ENCODE measurements around the gene FNDC3A. TPM values are rescaled to one million over a fixed set of nuclear protein-coding genes. Genes with fewer than 3 reads are reported as not detected.
"Not testable (repeated sequence)": the region's sequence is repeated elsewhere in the genome, so short reads cannot be mapped to it uniquely, and the experiment has no call there.

Gene FNDC3A
- total RNA-seq, 1 donor: 50.7 TPM

GRCh38 chr13:49140910-49141611 is 165.3 kb downstream of the FNDC3A start:
- no peak overlapping the region for H3K27ac ChIP-seq (ENCODE audit: low read depth, low read length)
- H3K27me3 ChIP-seq (ENCODE audit: insufficient read depth, low read length): no peaks in the 10 kb centered on the region
- no peaks in the 10 kb centered on the region for H3K4me1 ChIP-seq (ENCODE audit: insufficient read depth, low read length)
- DNase-seq (ENCODE audit: insufficient read length, low spot score, missing footprints): peak; percentile 8
- no peak overlapping the region for H3K4me3 ChIP-seq (ENCODE audit: insufficient read depth, low read length)
- H4K20me1 ChIP-seq (ENCODE audit: insufficient read depth, low read length): no peaks in the 10 kb centered on the region
- no peaks in the 10 kb centered on the region for H3K9me3 ChIP-seq (ENCODE audit: low read depth, low read length)
- TF ChIP-seq CTCF (IDR thresholded peaks at IDR 0.05; ENCODE audit: extremely low read depth, low read depth, low read length): no peak
- no peak overlapping the region for H3K4me2 ChIP-seq (ENCODE audit: insufficient read depth, low read length)
- H3K36me3 ChIP-seq (ENCODE audit: insufficient read depth, low read length): peaks cover 58% of the 10 kb centered on the region
- no peak overlapping the region for H2AFZ ChIP-seq (ENCODE audit: low read length)
- H3K79me2 ChIP-seq (ENCODE audit: insufficient read depth, low read length): peaks cover 6% of the 10 kb centered on the region

- peak overlapping the region; percentile 65 for H3K4me2 ChIP-seq (ENCODE audit: insufficient read depth, low read length)
- H3K79me2 ChIP-seq (ENCODE audit: insufficient read depth, low read length): peaks cover 39% of the 10 kb centered on the region
- H2AFZ ChIP-seq (ENCODE audit: low read length): peak overlapping the region; percentile 1
- H3K36me3 ChIP-seq (ENCODE audit: insufficient read depth, low read length): peaks cover 44% of the 10 kb centered on the region
- peaks cover 4% of the 10 kb centered on the region for H4K20me1 ChIP-seq (ENCODE audit: insufficient read depth, low read length)
- H3K4me3 ChIP-seq (ENCODE audit: insufficient read depth, low read length): peak overlapping the region; percentile 48
- peaks cover 3% of the 10 kb centered on the region for H3K9me3 ChIP-seq (ENCODE audit: low read depth, low read length)
- no peaks in the 10 kb centered on the region for H3K4me1 ChIP-seq (ENCODE audit: insufficient read depth, low read length)
- DNase-seq (ENCODE audit: insufficient read length, low spot score, missing footprints): peak; percentile 39
- TF ChIP-seq CTCF (IDR thresholded peaks at IDR 0.05; ENCODE audit: extremely low read depth, low read depth, low read length): no peak
- no peaks in the 10 kb centered on the region for H3K27me3 ChIP-seq (ENCODE audit: insufficient read depth, low read length)
- H3K27ac ChIP-seq (ENCODE audit: low read depth, low read length): peak overlapping the region; percentile 64
Observed at GRCh38 chr13:49146950-49147355, 171.2 kb downstream of the FNDC3A start.

GRCh38 chr13:49148405-49148804 is 172.7 kb downstream of the FNDC3A start:
- peaks cover 3% of the 10 kb centered on the region for H3K9me3 ChIP-seq (ENCODE audit: low read depth, low read length)
- peaks cover 41% of the 10 kb centered on the region for H3K79me2 ChIP-seq (ENCODE audit: insufficient read depth, low read length)
- H3K4me3 ChIP-seq (ENCODE audit: insufficient read depth, low read length): no peak overlapping the region
- DNase-seq (ENCODE audit: insufficient read length, low spot score, missing footprints): no peak
- H3K4me1 ChIP-seq (ENCODE audit: insufficient read depth, low read length): no peaks in the 10 kb centered on the region
- TF ChIP-seq CTCF (IDR thresholded peaks at IDR 0.05; ENCODE audit: extremely low read depth, low read depth, low read length): no peak
- H3K27me3 ChIP-seq (ENCODE audit: insufficient read depth, low read length): no peaks in the 10 kb centered on the region
- H3K36me3 ChIP-seq (ENCODE audit: insufficient read depth, low read length): peaks cover 37% of the 10 kb centered on the region
- H2AFZ ChIP-seq (ENCODE audit: low read length): no peak overlapping the region
- H4K20me1 ChIP-seq (ENCODE audit: insufficient read depth, low read length): peaks cover 4% of the 10 kb centered on the region
- no peak overlapping the region for H3K27ac ChIP-seq (ENCODE audit: low read depth, low read length)
- H3K4me2 ChIP-seq (ENCODE audit: insufficient read depth, low read length): no peak overlapping the region

GRCh38 chr13:49157955-49158584 is 182.4 kb downstream of the FNDC3A start:
- not testable (repeated sequence) for H2AFZ ChIP-seq (ENCODE audit: low read length); H3K4me1 ChIP-seq (ENCODE audit: insufficient read depth, low read length); H3K4me2 ChIP-seq (ENCODE audit: insufficient read depth, low read length); H3K27me3 ChIP-seq (ENCODE audit: insufficient read depth, low read length); H3K9me3 ChIP-seq (ENCODE audit: low read depth, low read length); H4K20me1 ChIP-seq (ENCODE audit: insufficient read depth, low read length); H3K36me3 ChIP-seq (ENCODE audit: insufficient read depth, low read length); H3K4me3 ChIP-seq (ENCODE audit: insufficient read depth, low read length); DNase-seq (ENCODE audit: insufficient read length, low spot score, missing footprints); H3K79me2 ChIP-seq (ENCODE audit: insufficient read depth, low read length); H3K27ac ChIP-seq (ENCODE audit: low read depth, low read length)

GRCh38 chr13:49163162-49163561 is 187.4 kb downstream of the FNDC3A start:
- peaks cover 35% of the 10 kb centered on the region for H3K79me2 ChIP-seq (ENCODE audit: insufficient read depth, low read length)

More at GRCh38 chr13:49163162-49163561, 187.4 kb downstream of the FNDC3A start:
- not testable (repeated sequence) for H3K9me3 ChIP-seq (ENCODE audit: low read depth, low read length); DNase-seq (ENCODE audit: insufficient read length, low spot score, missing footprints); H3K27me3 ChIP-seq (ENCODE audit: insufficient read depth, low read length); H3K4me3 ChIP-seq (ENCODE audit: insufficient read depth, low read length); H2AFZ ChIP-seq (ENCODE audit: low read length); H3K4me1 ChIP-seq (ENCODE audit: insufficient read depth, low read length); H3K27ac ChIP-seq (ENCODE audit: low read depth, low read length); H3K4me2 ChIP-seq (ENCODE audit: insufficient read depth, low read length)
- H3K36me3 ChIP-seq (ENCODE audit: insufficient read depth, low read length): peaks cover 15% of the 10 kb centered on the region
- H4K20me1 ChIP-seq (ENCODE audit: insufficient read depth, low read length): peaks cover 17% of the 10 kb centered on the region
